BJ (cell line): ENCODE measurements around the gene CPAMD8. TPM values are rescaled to one million over a fixed set of nuclear protein-coding genes. Genes with fewer than 3 reads are reported as not detected.
A peak's percentile ranks its signal among the peaks of the same experiment; 100 is the strongest.

ENCODE experiments used
- CTCF ChIA-PET: fragments of 350-600 bp; formaldehyde crosslinking; extraction: SDS; loops from one replicate; lab custom pipeline; 2021; ENCODE audit warnings: antibody characterized with exemption, inconsistent platforms; lab: Yijun Ruan, JAX
- POLR2A ChIA-PET: fragments of 300-600 bp; sonication (Branson Sonifier 250); formaldehyde crosslinking; extraction: SDS; loops from one replicate; lab custom pipeline; 2021; ENCODE audit warnings: antibody characterized with exemption; lab: Charles Lee
- DNase-seq: peaks from one replicate; pipeline ENCODE4 v3.0.0-alpha.2; 2011; ENCODE audit warnings: low read depth
- H3K27me3 ChIP-seq: 2 replicates; pipeline ENCODE4 v1.6.0; 2011; ENCODE audit warnings: low read length; ENCODE audit not compliant: control insufficient read depth, insufficient read depth
- H3K36me3 ChIP-seq: 2 replicates; pipeline ENCODE4 v1.5.1; 2011; ENCODE audit warnings: low read length; ENCODE audit not compliant: control insufficient read depth, insufficient read depth
- H3K4me3 ChIP-seq: 2 replicates; pipeline ENCODE4 v1.5.1; 2011; ENCODE audit warnings: low read depth, mild to moderate bottlenecking, control low read depth, low read length
- polyA plus RNA-seq: library from polyadenylated mRNA; depleted of rRNA; stranded (reverse); fragments of >200 nt; gene quantifications from 2 replicates; pipeline ENCODE4 v1.2.3, GENCODE V29; 2011
- TF ChIP-seq, protein P1 (sequence below): IDR thresholded peaks from 2 replicates; pipeline ENCODE4 v1.5.1; 2011; ENCODE audit warnings: low read depth, mild to moderate bottlenecking, control low read depth, inconsistent platforms, low read length, moderate library complexity; ENCODE audit not compliant: insufficient read depth

The CPAMD8 gene
- polyA plus RNA-seq, 1 experiment: 1.1 TPM

DNA sequence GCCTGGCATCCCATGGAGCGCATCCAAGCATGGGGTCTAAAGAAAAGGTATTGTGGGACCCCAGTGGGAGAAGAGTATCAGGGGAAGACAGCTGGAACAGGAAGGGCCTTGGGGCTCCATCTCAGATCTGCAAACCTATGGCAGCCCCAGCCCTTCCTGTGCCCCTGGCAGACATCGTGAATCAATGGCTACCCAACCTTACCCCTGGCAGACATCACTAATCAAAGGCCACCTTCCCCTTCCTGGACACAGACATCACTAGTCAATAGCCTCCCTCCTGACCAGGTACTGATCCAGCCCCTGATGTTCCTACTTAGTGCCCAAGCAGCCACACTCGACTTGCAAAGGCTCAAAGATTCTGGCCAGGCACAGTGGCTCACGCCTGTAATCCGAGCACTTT, 122.0 kb downstream of the CPAMD8 start:
- CTCF ChIA-PET: no interaction called here
- no peaks in the 10 kb centered on the region for H3K36me3 ChIP-seq
- no peaks in the 10 kb centered on the region for H3K27me3 ChIP-seq
- DNase-seq: no peak
- H3K4me3 ChIP-seq: no peak overlapping the region
- TF ChIP-seq, protein P1, sequence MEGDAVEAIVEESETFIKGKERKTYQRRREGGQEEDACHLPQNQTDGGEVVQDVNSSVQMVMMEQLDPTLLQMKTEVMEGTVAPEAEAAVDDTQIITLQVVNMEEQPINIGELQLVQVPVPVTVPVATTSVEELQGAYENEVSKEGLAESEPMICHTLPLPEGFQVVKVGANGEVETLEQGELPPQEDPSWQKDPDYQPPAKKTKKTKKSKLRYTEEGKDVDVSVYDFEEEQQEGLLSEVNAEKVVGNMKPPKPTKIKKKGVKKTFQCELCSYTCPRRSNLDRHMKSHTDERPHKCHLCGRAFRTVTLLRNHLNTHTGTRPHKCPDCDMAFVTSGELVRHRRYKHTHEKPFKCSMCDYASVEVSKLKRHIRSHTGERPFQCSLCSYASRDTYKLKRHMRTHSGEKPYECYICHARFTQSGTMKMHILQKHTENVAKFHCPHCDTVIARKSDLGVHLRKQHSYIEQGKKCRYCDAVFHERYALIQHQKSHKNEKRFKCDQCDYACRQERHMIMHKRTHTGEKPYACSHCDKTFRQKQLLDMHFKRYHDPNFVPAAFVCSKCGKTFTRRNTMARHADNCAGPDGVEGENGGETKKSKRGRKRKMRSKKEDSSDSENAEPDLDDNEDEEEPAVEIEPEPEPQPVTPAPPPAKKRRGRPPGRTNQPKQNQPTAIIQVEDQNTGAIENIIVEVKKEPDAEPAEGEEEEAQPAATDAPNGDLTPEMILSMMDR: no peak
- POLR2A ChIA-PET: no interaction called here

DNA sequence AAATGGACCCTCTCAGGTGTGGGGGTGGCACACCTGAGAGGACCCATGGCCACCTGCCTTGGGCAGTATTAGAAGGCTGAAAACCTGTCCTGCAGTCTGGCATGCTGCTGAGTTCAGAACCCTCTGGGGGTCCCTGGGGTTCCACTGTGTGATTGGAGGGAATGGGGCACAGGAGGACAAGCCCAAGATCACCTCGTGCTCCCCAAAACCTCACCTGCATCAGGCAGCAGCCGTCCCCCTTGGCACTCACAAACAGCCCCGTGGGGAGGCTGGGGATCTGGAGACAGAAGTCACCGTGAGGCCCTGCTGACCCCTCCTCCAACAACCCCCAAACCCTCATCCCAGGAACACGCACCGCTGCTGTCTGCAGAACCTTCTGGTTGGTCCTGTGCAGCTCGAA, 123.3 kb downstream of the CPAMD8 start:
- Histone ChIP-seq H3K36me3 (no peaks in the 10 kb centered on the region), H3K4me3 (no peak overlapping the region), H3K27me3 (no peaks in the 10 kb centered on the region)
- TF ChIP-seq, protein P1: no peak
- ChIA-PET POLR2A (no interaction called here), CTCF (no interaction called here)
- no peak for DNase-seq

DNA sequence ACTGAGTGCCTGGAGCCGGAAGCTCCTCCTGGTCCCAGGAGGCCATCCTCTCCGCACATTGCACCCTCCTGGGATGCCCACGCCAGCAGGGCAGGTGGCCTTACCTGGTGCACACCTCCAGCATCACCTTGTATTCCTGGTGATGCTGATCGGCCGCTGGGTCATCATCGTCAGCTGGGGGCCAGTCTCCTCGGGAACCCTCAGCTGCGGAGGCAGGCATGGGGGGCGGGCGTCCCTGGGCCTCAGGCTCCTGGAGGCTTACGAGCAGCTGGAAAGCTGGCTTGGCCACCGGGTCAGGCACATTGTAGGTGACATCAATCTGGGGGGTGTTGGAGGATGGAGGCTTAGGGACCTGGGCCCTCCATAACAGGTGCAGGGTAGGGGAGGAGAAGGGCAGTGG, 124.1 kb downstream of the CPAMD8 start:
- DNase-seq: no peak
- ChIA-PET CTCF (no interaction called here), POLR2A (no interaction called here)
- H3K36me3 ChIP-seq: no peaks in the 10 kb centered on the region
- no peak overlapping the region for H3K4me3 ChIP-seq
- no peaks in the 10 kb centered on the region for H3K27me3 ChIP-seq
- TF ChIP-seq, protein P1: no peak

DNA sequence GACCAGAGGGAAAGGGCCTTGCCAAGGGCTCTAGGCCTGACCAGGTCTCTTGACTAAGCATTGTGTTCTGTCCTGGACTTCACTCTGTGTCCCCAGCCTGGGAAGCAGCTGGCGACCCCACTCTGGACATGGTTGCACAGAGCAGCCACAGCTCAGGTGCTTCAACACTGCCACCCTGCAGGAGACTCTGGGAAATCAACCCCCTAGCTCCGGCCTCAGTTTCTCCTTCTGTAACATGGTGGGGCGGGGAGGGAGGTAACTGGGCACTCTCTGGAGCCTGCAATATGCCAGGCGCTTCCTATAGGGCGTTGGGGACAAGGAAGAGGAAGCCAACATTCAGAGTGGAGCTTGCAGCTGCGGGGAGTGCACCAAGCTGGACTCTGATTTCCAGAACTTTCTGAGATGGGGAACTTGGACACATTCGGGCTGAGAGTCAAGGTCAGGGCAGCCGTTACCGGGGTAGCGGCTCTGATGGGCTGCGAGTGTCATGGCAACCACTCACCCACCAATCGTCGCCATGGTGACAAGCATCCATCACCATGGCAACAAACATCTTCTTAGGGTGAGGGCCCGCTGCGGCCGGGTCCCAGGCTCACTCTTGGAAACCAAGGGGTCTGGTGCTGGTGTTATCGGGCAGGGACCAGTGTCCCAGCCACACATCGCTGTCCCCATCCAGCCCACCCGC, 125.0 kb downstream of the CPAMD8 start:
- ChIA-PET POLR2A (no interaction called here), CTCF (no interaction called here)
- no peaks in the 10 kb centered on the region for H3K36me3 ChIP-seq
- no peaks in the 10 kb centered on the region for H3K27me3 ChIP-seq
- no peak for DNase-seq
- TF ChIP-seq, protein P1: no peak
- no peak overlapping the region for H3K4me3 ChIP-seq

DNA sequence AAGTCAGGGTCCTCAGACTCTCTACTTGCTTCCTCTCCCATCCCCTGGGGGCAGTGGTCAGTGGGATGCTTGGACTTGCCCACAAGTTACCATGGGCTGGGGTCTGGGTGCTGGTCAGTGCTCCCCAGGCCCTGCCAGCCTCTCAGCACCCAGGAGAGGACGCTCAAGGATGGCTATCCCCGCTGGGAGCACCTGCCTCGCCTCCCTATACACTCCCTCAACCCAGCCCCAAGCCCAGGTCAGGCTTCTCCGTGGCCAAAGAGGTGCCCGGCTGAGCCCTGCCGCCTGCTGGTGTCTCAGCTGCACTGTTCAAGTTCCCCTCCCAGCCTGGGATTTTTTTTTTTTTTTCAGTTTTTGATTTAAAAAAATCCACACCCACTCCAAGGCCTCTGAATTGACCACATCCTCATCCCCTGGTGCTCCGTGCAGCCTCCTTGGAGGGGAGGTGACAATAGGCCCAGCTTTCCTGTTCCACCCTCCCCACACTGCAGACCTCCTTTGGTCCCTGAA, 127.0 kb downstream of the CPAMD8 start:
- POLR2A ChIA-PET: no interaction called here
- Histone ChIP-seq H3K27me3 (no peaks in the 10 kb centered on the region), H3K36me3 (no peaks in the 10 kb centered on the region), H3K4me3 (no peak overlapping the region)
- TF ChIP-seq, protein P1: peak; percentile 51
- CTCF ChIA-PET: interaction anchor here (1.5 to 1.8 kb wide), 2 partner anchors 12 to 127 kb away, joined by 3 to 11 read pairs; no protein-coding TSS in a partner anchor
- no peak for DNase-seq
